GM18867 (cell line): ENCODE results near the gene KLRF2.

Source experiments
- ATAC-seq: cut with Tn5 transposase; IDR thresholded peaks from one replicate; pipeline ENCODE4 v1.9.1; 2021; ENCODE audit warnings: mild to moderate bottlenecking, moderate library complexity; ENCODE audit not compliant: unreplicated experiment

The KLRF2 gene

DNA sequence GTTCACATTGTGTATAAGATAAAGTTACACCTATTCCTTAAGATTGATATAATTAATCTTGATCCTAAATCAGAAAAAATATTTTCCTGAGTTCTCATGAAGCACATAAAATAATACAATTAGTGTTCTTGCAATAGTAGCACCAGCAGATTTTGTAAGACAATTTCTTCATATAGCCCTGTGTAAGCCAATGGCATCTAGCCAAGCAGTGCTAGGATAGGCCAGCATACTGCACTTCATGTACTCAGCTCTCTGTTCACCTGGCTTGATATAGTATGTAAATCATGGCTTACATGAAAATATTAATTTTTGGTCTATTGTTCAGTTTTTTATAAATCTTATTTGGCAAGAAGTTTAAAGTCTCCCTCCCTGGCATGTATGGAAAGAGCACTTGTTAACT is 1.9 kb downstream of the KLRF2 start:
- no peak for ATAC-seq

GRCh38 chr12:9888665-9889273 is 7.5 kb downstream of the KLRF2 start:
- ATAC-seq: no peak

- ATAC-seq: no peak
Measured at GRCh38 chr12:9895215-9895971, 14.1 kb downstream of the KLRF2 start.

DNA sequence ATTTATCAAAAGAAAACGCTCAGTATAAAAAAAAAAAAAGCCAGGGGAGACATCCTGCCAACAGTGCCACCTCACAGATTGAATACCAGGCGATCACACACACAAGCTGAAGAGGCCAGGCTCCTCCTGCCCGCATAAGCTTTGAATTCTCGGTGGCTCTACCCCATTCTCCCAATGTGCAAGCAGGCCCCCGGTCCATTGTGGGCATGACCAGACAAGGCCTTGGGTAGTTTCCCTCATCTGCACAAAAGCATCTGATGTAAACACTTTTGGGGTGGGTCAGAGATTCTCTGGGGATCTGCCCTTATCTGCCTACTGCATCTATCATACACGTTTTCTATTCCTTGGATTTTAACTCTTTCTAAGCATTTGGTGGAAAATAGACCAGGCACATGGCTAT is 16.2 kb downstream of the KLRF2 start:
- ATAC-seq: no peak

DNA sequence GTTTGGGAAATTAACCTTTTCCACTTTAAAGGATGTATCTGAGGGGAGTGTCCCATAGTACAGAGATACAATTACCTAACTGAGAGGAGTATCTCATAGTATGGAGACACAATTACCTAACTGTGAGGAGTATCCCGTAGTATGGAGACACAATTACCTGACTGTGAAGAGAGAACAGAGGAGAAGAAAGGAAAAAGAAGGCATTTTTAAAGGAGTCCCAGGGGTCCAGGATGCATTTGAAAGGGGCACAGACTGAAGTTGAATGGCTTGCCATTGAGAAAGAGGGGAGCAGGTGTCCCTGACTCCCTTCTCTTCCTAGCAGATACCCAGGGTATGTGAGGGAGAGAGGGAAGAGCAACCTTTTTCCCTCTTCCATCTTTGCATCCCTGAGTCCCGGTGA is 17.9 kb downstream of the KLRF2 start:
- no peak for ATAC-seq

DNA sequence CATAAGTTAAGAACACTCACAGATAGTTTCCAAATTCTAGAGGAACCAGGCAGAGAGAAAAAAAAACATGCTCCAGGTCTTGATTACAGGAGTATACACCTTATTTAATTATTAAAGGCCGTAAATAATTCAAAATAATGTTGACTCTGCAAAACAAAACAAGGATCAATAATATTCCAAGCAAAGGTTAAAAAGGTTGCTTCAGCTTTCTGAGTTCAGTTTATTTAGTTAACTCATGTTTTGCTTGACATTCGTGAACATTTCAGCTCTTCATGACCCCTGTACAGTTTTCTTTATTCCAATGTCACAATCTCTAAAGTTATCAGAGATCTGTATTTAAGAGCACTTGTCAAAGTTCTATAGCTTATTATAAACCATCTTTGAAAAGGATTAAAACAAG is 19.6 kb downstream of the KLRF2 start:
- no peak for ATAC-seq

DNA sequence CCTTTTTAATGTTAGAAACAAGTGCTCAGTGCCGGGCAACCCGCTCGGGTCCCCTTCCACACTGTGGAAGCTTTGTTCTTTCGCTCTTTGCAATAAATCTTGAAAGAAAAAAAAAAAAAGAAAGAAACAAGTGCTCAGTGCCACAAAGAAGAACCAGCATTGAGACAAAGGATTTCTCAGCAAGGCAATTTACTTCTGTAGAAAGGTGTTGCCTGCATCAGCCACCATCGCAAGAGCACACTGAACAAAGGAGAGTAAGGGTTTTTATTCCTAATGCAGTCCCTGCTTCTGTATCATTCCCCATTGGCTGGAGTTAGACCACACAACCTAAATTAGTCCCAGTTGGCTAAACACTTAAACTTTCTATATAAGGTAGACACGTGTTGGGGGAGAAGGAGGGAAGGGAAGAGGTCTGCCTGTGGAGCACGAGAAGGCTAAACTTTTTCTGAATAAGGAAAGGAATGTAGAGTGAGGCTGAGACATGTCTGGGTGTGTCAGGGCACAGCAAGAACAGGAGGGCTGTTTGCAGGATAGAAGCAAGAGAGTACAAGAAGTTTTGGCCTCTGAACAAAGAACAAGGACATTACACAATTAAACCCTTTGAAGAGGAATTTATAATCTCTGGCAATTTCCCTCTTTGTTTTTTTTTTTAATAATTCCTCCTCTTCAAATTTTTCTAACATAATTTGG is 21.4 kb downstream of the KLRF2 start:
- ATAC-seq: no peak

DNA sequence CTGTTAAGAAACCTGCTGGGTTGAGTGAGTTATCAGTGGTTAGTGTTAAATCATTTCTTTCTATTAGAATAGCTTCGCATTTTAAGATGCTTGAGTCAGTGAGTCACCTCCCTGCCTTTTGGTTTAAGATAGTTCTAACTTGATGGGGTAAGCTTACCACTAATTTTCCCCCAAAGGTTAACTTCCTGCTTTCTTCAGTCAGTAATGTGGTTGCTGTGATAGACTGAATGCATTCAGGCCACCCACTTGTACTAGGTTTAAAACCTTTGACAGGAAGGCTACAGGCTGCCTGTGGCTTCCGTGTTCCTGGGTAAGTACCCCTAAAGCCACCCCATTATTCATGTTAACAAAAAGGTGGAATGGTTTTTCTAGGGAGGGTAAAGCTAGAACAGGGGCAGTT is 25.6 kb downstream of the KLRF2 start:
- ATAC-seq: no peak

- no peak for ATAC-seq
Measured at GRCh38 chr12:9907769-9908168, 26.5 kb downstream of the KLRF2 start.

DNA sequence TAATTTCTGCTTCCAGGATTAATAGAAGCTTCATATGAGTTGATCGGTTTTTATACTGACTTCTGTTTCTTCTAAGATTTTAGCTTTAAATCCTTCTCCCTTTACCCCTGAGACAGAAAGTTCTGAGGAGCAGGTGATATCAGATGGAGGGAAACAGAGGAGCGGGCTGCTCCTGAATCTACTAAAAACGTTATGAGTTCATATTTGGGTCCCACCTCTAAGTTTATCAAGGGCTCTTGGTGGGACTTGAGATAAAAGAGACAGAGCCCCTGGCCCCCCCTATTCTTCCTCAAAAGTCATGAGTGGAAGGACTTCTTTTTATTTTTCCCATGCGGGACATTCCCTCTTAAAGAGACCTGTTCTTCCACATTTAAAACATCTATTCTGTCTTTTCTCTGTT is 27.1 kb downstream of the KLRF2 start:
- ATAC-seq: no peak

DNA sequence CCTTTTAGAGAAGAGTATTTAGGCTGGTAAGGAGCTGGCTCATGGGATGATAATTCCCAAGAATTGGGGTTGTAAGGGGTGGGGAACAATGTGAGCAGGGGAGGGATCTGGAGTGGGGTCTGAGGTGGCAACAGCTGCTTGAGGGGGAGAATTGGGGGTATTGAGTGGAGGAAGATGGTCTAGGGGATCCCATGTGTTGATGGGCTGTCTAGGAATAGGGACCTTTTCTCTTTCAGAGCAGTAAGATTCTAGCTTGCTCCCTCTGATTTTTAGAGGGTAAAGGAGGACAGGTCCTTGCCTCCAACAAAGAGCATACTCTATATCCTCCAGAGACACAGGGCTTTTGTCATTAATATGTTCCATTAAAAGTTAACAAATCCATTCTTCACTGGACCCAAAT is 28.4 kb downstream of the KLRF2 start:
- ATAC-seq: no peak

- ATAC-seq: no peak
Measured at GRCh38 chr12:9910716-9911421, 29.6 kb downstream of the KLRF2 start.

GRCh38 chr12:9911708-9912107 is 30.4 kb downstream of the KLRF2 start:
- no peak for ATAC-seq

- ATAC-seq: no peak
Measured at GRCh38 chr12:9919443-9919842, 38.2 kb downstream of the KLRF2 start.

DNA sequence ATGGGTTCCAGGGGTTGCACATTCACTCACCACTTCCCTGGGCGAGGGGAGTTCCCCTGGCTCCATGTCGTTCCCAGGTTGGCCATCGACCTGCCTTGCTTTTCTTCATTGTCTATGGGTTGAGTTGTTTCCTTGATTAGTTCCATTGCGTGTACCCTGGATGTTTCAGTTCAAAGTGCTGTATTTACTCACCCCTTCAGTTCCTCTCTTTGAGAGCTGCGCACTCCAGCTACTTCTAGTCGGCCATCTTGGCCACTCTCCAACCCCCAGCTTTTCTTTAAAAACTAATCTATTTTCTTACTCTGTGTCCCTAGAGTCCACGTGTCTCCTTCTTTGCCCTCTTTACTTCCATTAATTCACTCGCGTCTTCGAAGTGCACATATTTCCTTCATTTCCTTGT is 39.2 kb downstream of the KLRF2 start:
- ATAC-seq: no peak

- no peak for ATAC-seq
Measured at GRCh38 chr12:9922429-9922828, 41.1 kb downstream of the KLRF2 start.

DNA sequence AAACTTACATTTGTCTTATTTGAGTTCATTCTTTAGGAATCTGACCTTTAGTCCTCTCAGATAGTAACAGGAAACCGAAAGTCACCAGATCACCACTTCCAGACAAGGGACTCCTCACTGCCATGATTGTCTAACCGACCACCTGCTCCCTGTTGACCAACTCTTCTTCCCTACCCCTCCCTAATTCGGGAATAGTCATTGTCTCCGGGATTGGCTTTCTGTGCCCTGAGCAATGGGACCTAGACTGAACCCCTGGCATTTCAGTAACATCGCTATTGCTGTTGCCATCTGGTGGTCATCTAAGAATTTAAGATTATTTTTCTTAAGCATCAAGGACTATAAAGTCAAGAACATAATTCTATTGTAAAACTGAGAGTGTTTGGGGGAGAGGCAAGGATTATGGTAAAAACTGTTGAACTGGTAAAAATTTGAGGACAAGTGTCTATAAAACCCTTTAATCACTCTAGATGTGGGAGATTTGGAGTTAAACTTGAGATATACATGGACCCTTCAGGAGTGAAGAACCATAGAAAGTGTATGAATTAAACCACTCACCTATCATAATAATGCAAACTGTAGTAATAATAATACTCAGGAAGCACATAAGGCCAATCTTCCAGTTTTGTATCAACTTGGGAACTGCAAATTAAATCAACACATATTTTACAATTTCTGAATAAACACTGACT is 44.6 kb downstream of the KLRF2 start:
- ATAC-seq: no peak

GRCh38 chr12:9926876-9927275 is 45.6 kb downstream of the KLRF2 start:
- ATAC-seq: no peak

DNA sequence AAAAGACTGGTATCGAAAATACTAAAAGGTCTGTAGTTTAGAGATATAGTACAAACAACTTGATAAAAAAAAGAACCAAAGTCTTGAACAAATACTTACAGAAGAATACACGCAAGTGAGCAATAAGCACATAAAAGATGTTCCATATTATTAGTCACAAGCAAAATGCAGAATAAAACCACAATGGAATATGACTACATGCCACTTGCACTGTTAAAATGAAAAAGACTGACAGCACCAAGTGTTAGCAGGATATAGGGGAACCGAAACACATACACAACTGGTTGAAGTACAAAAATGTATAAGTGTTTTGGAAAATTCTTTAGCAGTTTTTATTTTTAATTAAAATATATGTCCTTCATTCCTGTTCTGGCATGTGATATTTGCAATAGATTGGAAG is 47.3 kb downstream of the KLRF2 start:
- peak; percentile 51 for ATAC-seq

DNA sequence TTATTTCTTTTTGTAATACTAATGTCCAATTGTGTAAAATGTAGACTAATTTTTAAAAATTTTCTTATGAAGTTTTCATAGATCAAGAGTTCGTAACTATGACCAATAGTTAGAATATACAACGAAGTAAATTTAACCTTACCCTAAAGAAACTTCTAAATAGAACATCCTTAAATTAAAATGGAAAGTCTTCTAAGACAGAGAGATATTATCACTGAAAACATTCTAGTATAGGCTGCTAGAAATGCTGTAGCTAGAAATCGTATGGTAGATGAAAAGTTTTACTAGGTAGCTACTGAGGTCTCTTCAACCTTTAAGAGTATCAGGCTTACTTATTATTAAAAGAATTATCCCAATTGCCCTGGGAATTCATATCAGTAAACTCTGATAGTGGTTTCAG is 50.0 kb downstream of the KLRF2 start:
- no peak for ATAC-seq

DNA sequence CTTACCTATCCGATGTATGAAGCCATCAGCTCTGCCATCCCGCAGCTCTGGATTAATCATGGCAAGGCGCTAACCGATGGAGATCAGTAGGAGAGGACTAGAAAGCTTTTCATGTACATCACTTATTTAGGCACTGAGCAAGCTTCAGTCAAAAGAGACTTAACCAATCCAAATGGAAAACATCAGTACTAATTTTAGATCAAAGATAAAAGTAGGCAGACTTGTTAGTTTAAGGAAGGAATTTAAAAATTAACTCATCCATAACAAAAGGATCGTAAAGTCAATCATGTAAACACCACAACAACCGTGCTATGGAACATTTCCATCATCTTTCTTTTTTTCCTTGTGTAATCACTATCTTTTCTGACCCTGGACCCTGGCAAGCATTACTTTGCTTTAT is 51.0 kb downstream of the KLRF2 start, which contains the start of gene CLEC2A:
TSS of gene CLEC2A (minus strand) at position 101 of the 400 bp plus-strand sequence. CDS start at position 60, 41 bp downstream.
- ATAC-seq: no peak
